ENCODE measurements around the gene PCDH9. TPM values are rescaled to one million over a fixed set of nuclear protein-coding genes. Genes with fewer than 3 reads are reported as not detected.

The PCDH9 gene
- total RNA-seq, 1 experiment from 2014 or later: 0.11 TPM

DNA sequence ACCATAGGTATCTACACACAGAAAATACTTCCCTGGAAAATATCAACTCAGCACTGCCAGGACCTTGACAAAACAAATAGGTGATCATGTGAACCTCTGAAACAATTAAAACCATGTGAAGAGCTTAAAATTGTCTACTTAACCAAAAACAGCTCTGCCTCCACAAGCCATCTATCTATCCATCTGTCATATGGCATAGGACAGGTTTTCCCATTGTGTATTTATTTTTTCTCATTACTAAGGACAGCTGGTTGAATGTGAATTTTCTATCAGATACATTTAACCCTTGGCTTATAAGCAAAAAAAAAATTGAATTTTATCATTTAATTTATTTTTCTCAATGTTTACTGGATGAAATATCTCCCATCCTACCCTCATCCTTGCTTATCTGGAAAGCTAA is 279.5 kb downstream of the PCDH9 start:
- H3K9me3 ChIP-seq: no peaks in the 10 kb centered on the region
- no peak overlapping the region for H3K27ac Mint-ChIP-seq (ENCODE audit: unreplicated experiment)
- POLR2A ChIA-PET: no interaction called here
- DNase-seq: no peak
- H3K36me3 Mint-ChIP-seq (ENCODE audit: insufficient read depth, unreplicated experiment): no peaks in the 10 kb centered on the region
- no TSS peak for BruUV-seq (replicated peaks)
- no peak overlapping the region for H3K4me3 Mint-ChIP-seq (ENCODE audit: unreplicated experiment)
- no peak overlapping the region for H3K4me3 ChIP-seq (ENCODE audit: low read depth, low read length)
- peaks cover 4% of the 10 kb centered on the region for H3K27me3 Mint-ChIP-seq (ENCODE audit: insufficient read depth, unreplicated experiment)
- H3K4me1 Mint-ChIP-seq (ENCODE audit: low read depth, unreplicated experiment): no peaks in the 10 kb centered on the region
- H3K27me3 ChIP-seq (replicated peaks; ENCODE audit: control insufficient read depth, insufficient read depth, low read length): no peaks in the 10 kb centered on the region
- TF ChIP-seq, protein P1, sequence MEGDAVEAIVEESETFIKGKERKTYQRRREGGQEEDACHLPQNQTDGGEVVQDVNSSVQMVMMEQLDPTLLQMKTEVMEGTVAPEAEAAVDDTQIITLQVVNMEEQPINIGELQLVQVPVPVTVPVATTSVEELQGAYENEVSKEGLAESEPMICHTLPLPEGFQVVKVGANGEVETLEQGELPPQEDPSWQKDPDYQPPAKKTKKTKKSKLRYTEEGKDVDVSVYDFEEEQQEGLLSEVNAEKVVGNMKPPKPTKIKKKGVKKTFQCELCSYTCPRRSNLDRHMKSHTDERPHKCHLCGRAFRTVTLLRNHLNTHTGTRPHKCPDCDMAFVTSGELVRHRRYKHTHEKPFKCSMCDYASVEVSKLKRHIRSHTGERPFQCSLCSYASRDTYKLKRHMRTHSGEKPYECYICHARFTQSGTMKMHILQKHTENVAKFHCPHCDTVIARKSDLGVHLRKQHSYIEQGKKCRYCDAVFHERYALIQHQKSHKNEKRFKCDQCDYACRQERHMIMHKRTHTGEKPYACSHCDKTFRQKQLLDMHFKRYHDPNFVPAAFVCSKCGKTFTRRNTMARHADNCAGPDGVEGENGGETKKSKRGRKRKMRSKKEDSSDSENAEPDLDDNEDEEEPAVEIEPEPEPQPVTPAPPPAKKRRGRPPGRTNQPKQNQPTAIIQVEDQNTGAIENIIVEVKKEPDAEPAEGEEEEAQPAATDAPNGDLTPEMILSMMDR (IDR thresholded peaks at IDR 0.05; ENCODE audit: insufficient read depth in 1 of 2, low read depth in 1 of 2, low read length in 1 of 2, severe bottlenecking in 1 of 2, unreplicated experiment in 1 of 2): no peak
- intact Hi-C loops (cut with micrococcal nuclease; ENCODE audit: unreplicated experiment): no loop called here
- H3K36me3 ChIP-seq (ENCODE audit: control insufficient read depth, insufficient read depth, low read length): no peaks in the 10 kb centered on the region
- no peaks in the 10 kb centered on the region for H3K4me1 ChIP-seq
- no peaks in the 10 kb centered on the region for H3K9me3 Mint-ChIP-seq (ENCODE audit: unreplicated experiment)
- CTCF ChIA-PET: no interaction called here

DNA sequence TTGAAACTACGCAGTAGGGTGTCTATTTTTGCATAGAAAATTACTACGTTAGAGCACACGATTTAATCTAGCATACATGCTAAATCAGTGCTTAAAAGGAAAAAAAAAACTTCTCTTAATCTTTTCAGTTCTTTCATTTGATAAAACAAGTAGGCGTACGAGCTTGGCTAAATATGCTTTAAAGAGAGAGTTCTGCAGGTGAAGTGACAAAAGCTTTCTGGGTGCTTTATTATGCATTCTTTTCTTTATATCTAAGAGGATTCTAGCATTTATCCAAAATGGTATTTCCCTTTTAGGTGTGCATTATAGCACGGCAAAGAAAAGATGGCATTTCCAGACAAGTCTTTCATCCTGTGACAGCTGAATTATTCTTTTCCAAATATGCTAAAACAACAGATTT is 281.2 kb downstream of the PCDH9 start:
- Mint-ChIP-seq H3K4me1 (ENCODE audit: low read depth, unreplicated experiment) (no peaks in the 10 kb centered on the region), H3K27ac (ENCODE audit: unreplicated experiment) (no peak overlapping the region), H3K36me3 (ENCODE audit: insufficient read depth, unreplicated experiment) (no peaks in the 10 kb centered on the region), H3K4me3 (ENCODE audit: unreplicated experiment) (no peak overlapping the region), H3K9me3 (ENCODE audit: unreplicated experiment) (no peaks in the 10 kb centered on the region), H3K27me3 (ENCODE audit: insufficient read depth, unreplicated experiment) (peaks cover 4% of the 10 kb centered on the region)
- no peaks in the 10 kb centered on the region for H3K4me1 ChIP-seq
- H3K4me3 ChIP-seq (ENCODE audit: low read depth, low read length): no peak overlapping the region
- POLR2A ChIA-PET: no interaction called here
- BruUV-seq (replicated peaks): no TSS peak
- no peaks in the 10 kb centered on the region for H3K9me3 ChIP-seq
- intact Hi-C loops (cut with micrococcal nuclease; ENCODE audit: unreplicated experiment): loop anchor here (10.0 kb wide), 1 partner anchor 276 kb away; no protein-coding TSS in a partner anchor
- DNase-seq: no peak
- CTCF ChIA-PET: no interaction called here
- TF ChIP-seq, protein P1 (IDR thresholded peaks at IDR 0.05; ENCODE audit: insufficient read depth in 1 of 2, low read depth in 1 of 2, low read length in 1 of 2, severe bottlenecking in 1 of 2, unreplicated experiment in 1 of 2): no peak
- no peaks in the 10 kb centered on the region for H3K27me3 ChIP-seq (replicated peaks; ENCODE audit: control insufficient read depth, insufficient read depth, low read length)
- no peaks in the 10 kb centered on the region for H3K36me3 ChIP-seq (ENCODE audit: control insufficient read depth, insufficient read depth, low read length)

DNA sequence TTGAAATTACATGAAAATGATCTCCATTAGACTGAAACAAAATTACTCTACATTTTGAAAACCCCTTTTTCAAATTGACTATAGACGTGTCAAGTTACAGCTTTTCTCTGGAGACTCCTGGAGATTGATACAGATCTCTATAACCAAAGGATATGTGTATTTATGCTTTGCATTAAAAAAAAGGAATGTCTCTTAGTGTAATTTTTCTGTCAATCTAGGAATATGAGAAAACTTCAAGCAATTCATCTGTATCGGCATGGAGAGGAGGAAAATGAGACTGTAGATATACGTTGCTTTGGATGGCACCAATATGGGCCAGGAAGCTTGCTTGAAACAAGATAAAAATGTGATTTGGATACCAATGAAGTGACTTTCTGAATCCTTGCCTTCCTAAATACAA is 286.6 kb downstream of the PCDH9 start:
- POLR2A ChIA-PET: no interaction called here
- CTCF ChIA-PET: no interaction called here
- Mint-ChIP-seq H3K27me3 (ENCODE audit: insufficient read depth, unreplicated experiment) (no peaks in the 10 kb centered on the region), H3K4me1 (ENCODE audit: low read depth, unreplicated experiment) (no peaks in the 10 kb centered on the region), H3K4me3 (ENCODE audit: unreplicated experiment) (no peak overlapping the region), H3K36me3 (ENCODE audit: insufficient read depth, unreplicated experiment) (no peaks in the 10 kb centered on the region), H3K9me3 (ENCODE audit: unreplicated experiment) (no peaks in the 10 kb centered on the region), H3K27ac (ENCODE audit: unreplicated experiment) (no peak overlapping the region)
- H3K36me3 ChIP-seq (ENCODE audit: control insufficient read depth, insufficient read depth, low read length): no peaks in the 10 kb centered on the region
- TF ChIP-seq, protein P1 (IDR thresholded peaks at IDR 0.05; ENCODE audit: insufficient read depth in 1 of 2, low read depth in 1 of 2, low read length in 1 of 2, severe bottlenecking in 1 of 2, unreplicated experiment in 1 of 2): no peak
- H3K9me3 ChIP-seq: no peaks in the 10 kb centered on the region
- intact Hi-C loops (cut with micrococcal nuclease; ENCODE audit: unreplicated experiment): loop anchor here (10.0 kb wide), 1 partner anchor 281 kb away; no protein-coding TSS in a partner anchor
- no peak overlapping the region for H3K4me3 ChIP-seq (ENCODE audit: low read depth, low read length)
- no peaks in the 10 kb centered on the region for H3K27me3 ChIP-seq (replicated peaks; ENCODE audit: control insufficient read depth, insufficient read depth, low read length)
- no peak for DNase-seq
- H3K4me1 ChIP-seq: no peaks in the 10 kb centered on the region
- BruUV-seq (replicated peaks): no TSS peak

All from Caco-2 (cell line).